HG02852 (cell line): Measurements from ENCODE around the gene PJVK.
A peak's percentile ranks its signal among the peaks of the same experiment; 100 is the strongest.
"Not testable (repeated sequence)": the region's sequence is repeated elsewhere in the genome, so short reads cannot be mapped to it uniquely, and the experiment has no call there.

Experiments
- ATAC-seq: cut with Tn5 transposase; IDR thresholded peaks from one replicate; pipeline ENCODE4 v1.9.1; 2021; ENCODE audit warnings: mild to moderate bottlenecking, moderate library complexity; ENCODE audit not compliant: unreplicated experiment

Gene PJVK

GRCh38 chr2:178429336-178429735 is 21.8 kb upstream of the PJVK start:
- ATAC-seq: no peak

GRCh38 chr2:178436662-178437061 is 14.5 kb upstream of the PJVK start:
- no peak for ATAC-seq

GRCh38 chr2:178441426-178441825 is 9.8 kb upstream of the PJVK start:
- no peak for ATAC-seq

GRCh38 chr2:178448968-178449661 is 2.1 kb upstream of the PJVK start:
- ATAC-seq: no peak

- peak; percentile 7 for ATAC-seq
Observed at GRCh38 chr2:178449700-178450523, 1.3 kb upstream of the PJVK start.

GRCh38 chr2:178450524-178450773 is 729 bp upstream of the PJVK start:
- ATAC-seq: peak; percentile 49

- ATAC-seq: no peak
Observed at GRCh38 chr2:178452334-178452733, 1.2 kb downstream of the PJVK start.

- ATAC-seq: no peak
Observed at GRCh38 chr2:178452870-178453269, 1.7 kb downstream of the PJVK start.

GRCh38 chr2:178455947-178456346 is 4.8 kb downstream of the PJVK start:
- ATAC-seq: no peak

GRCh38 chr2:178457390-178457886 is 6.3 kb downstream of the PJVK start:
- no peak for ATAC-seq

GRCh38 chr2:178469219-178469849 is 18.2 kb downstream of the PJVK start:
- no peak for ATAC-seq

- not testable (repeated sequence) for ATAC-seq
Observed at GRCh38 chr2:178471313-178471712, 20.1 kb downstream of the PJVK start.

GRCh38 chr2:178473373-178473772 is 22.2 kb downstream of the PJVK start:
- ATAC-seq: no peak

GRCh38 chr2:178473931-178474330 is 22.8 kb downstream of the PJVK start:
- ATAC-seq: no peak

GRCh38 chr2:178474560-178474959 is 23.4 kb downstream of the PJVK start:
- ATAC-seq: no peak

- ATAC-seq: no peak
Observed at GRCh38 chr2:178476477-178476876, 25.3 kb downstream of the PJVK start.

- no peak for ATAC-seq
Observed at GRCh38 chr2:178477443-178478129, 26.4 kb downstream of the PJVK start.

- peak; percentile 0 for ATAC-seq
Observed at GRCh38 chr2:178478130-178478438, 26.9 kb downstream of the PJVK start.

- peak; percentile 47 for ATAC-seq
Observed at GRCh38 chr2:178478439-178479274, 27.5 kb downstream of the PJVK start, which contains the start of gene FKBP7. Gene FKBP7 (minus strand): TSS chr2:178478600. CDS start chr2:178478499, 101 bp downstream.

GRCh38 chr2:178479275-178479616 is 28.1 kb downstream of the PJVK start:
- no peak for ATAC-seq
